OCI-LY3 (cell line): ENCODE measurements around the gene ARHGEF39.

Experiments used
- H2AFZ ChIP-seq: fragments of 200-600, 300-600 bp; shearing (Covaris generic); 2 replicates; pipeline ENCODE4 v1.6.0; 2014; ENCODE audit warnings: antibody characterized with exemption, low read depth, low read length
- H3K27ac ChIP-seq: fragments of 200-600, 300-600 bp; sonication (generic); 2 replicates; pipeline ENCODE4 v1.5.1; 2014; ENCODE audit warnings: mild to moderate bottlenecking, low read length, moderate library complexity, mixed read lengths
- H3K27me3 ChIP-seq: fragments of 200-600, 300-600 bp; sonication (generic); 2 replicates; pipeline ENCODE4 v1.6.1; 2014; ENCODE audit warnings: low read depth, low read length, mixed read lengths
- H3K36me3 ChIP-seq: fragments of 200-600, 300-600 bp; sonication (generic); replicated peaks from 2 replicates; pipeline ENCODE3; 2014; ENCODE audit warnings: low read depth, low read length, mixed read lengths
- H3K4me1 ChIP-seq: fragments of 300-600, 200-600 bp; sonication (generic); 2 replicates; pipeline ENCODE4 v1.6.1; 2014; ENCODE audit warnings: low read length, mixed read lengths
- H3K4me2 ChIP-seq: fragments of 200-600, 300-600 bp; sonication (generic); 2 replicates; pipeline ENCODE4 v1.6.1; 2014; ENCODE audit warnings: low read length, mixed read lengths
- H3K4me3 ChIP-seq: fragments of 300-600, 200-600 bp; sonication (generic); 2 replicates; pipeline ENCODE4 v1.5.1; 2014; ENCODE audit warnings: antibody characterized with exemption, mild to moderate bottlenecking, low read length, moderate library complexity
- H3K79me2 ChIP-seq: fragments of 300-600, 200-600 bp; shearing (Covaris generic); 2 replicates; pipeline ENCODE4 v1.6.1; 2014; ENCODE audit warnings: mild to moderate bottlenecking, low read length, mixed read lengths
- H3K9ac ChIP-seq: fragments of 300-600, 200-600 bp; shearing (Covaris generic); 2 replicates; pipeline ENCODE4 v1.6.0; 2014; ENCODE audit warnings: mild to moderate bottlenecking, low read length, moderate library complexity
- H3K9me3 ChIP-seq: fragments of 200-600, 300-600 bp; shearing (Covaris generic); 2 replicates; pipeline ENCODE4 v1.6.1; 2014; ENCODE audit warnings: low read length, mixed read lengths; ENCODE audit not compliant: insufficient read depth
- H4K20me1 ChIP-seq: fragments of 200-600, 300-600 bp; sonication (generic); 2 replicates; pipeline ENCODE4 v1.6.1; 2016; ENCODE audit warnings: low read length, mixed read lengths; ENCODE audit not compliant: insufficient read depth
- EZH2phosphoT487 ChIP-seq: fragments of 200-600 bp; shearing (Covaris generic); IDR thresholded peaks from 2 replicates; pipeline ENCODE4 v1.6.1; 2018; ENCODE audit warnings: antibody characterized with exemption, mixed run types, low read depth
- TF ChIP-seq, protein P1 (sequence below): fragments of 200-600, 300-600 bp; sonication (generic); IDR thresholded peaks from 2 replicates; pipeline ENCODE4 v1.5.1; 2014; ENCODE audit warnings: antibody characterized with exemption, low read length, low read depth

ARHGEF39 gene

DNA sequence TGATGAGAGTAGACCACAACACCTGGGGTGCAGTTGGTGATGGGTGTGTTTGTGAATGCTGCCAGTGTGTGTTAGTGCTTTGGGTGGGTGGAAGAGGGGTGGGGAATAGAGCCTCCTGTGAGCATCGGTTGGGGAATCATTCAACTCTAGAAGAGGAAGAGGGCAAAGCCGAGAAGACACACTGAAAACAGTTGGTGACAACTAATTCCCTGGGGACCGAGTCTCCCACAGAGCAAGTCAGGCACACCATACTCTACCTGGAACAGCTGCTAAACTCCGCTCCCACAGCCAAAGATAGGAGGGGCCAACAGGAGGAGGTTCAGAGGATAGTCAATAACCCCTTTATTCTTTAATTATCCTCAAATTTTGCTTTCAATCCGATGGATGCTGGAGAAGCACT lies 1.6 kb upstream of the ARHGEF39 start:
- Histone ChIP-seq H3K4me2 (no peak overlapping the region), H3K4me3 (no peak overlapping the region), H3K36me3 (peaks cover 22% of the 10 kb centered on the region), H2AFZ (no peak overlapping the region), H3K9me3 (no peaks in the 10 kb centered on the region), H3K9ac (no peak overlapping the region), H3K4me1 (peaks cover 19% of the 10 kb centered on the region), H3K79me2 (peaks cover 15% of the 10 kb centered on the region), H3K27ac (no peak overlapping the region), H3K27me3 (no peaks in the 10 kb centered on the region), H4K20me1 (no peaks in the 10 kb centered on the region)
- no peak for TF ChIP-seq EZH2phosphoT487
- TF ChIP-seq, protein P1, sequence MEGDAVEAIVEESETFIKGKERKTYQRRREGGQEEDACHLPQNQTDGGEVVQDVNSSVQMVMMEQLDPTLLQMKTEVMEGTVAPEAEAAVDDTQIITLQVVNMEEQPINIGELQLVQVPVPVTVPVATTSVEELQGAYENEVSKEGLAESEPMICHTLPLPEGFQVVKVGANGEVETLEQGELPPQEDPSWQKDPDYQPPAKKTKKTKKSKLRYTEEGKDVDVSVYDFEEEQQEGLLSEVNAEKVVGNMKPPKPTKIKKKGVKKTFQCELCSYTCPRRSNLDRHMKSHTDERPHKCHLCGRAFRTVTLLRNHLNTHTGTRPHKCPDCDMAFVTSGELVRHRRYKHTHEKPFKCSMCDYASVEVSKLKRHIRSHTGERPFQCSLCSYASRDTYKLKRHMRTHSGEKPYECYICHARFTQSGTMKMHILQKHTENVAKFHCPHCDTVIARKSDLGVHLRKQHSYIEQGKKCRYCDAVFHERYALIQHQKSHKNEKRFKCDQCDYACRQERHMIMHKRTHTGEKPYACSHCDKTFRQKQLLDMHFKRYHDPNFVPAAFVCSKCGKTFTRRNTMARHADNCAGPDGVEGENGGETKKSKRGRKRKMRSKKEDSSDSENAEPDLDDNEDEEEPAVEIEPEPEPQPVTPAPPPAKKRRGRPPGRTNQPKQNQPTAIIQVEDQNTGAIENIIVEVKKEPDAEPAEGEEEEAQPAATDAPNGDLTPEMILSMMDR = no peak

DNA sequence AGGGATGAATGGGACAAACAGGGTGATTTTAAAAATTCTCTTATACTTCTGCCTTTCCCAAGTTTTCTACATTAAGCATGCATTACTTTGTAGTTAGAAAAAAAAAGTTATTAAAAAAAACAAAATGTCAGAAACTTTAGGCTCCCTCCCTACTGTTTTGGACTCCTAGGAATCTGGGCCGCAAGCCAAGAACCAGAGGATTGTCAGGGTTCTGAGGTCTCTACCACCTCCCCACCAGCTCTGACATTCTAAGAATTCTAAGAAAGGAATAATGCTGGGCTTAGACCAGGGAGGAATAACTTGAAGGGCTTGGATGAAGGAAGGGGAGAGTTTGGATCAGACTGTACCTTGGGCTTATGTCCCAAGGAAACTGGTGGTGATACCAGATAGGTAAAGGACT lies 1.1 kb upstream of the ARHGEF39 start:
- H4K20me1 ChIP-seq = no peaks in the 10 kb centered on the region
- H3K79me2 ChIP-seq = peaks cover 15% of the 10 kb centered on the region
- no peak overlapping the region for H3K9ac ChIP-seq
- H3K36me3 ChIP-seq = peaks cover 25% of the 10 kb centered on the region
- H3K27me3 ChIP-seq = no peaks in the 10 kb centered on the region
- H3K9me3 ChIP-seq = no peaks in the 10 kb centered on the region
- peak overlapping the region; percentile 10; the same call in 1 of the 2 replicates for H3K4me2 ChIP-seq
- peak overlapping the region; percentile 91; the same call in 1 of the 2 replicates for H3K4me3 ChIP-seq
- peaks cover 19% of the 10 kb centered on the region for H3K4me1 ChIP-seq
- no peak overlapping the region for H2AFZ ChIP-seq
- no peak overlapping the region for H3K27ac ChIP-seq
- no peak for TF ChIP-seq EZH2phosphoT487
- TF ChIP-seq, protein P1 = no peak

DNA sequence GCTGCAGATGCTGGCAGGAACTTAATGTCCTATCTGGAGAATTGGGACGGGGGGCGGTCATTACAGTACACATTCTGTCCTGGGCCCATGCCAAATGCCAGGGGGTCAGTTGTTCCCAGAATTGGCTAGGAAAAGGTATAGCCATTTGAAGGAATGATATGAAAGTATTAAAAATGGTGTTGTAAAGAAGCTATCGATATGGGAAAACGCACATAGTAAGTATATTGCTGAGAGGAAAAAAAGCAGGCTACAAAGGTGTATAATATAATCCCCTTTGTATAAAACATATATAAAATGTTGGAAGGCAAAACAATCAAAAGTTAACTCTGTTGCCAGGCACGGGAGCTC lies 450 bp upstream of the ARHGEF39 start:
- TF ChIP-seq, protein P1 = no peak
- no peak for TF ChIP-seq EZH2phosphoT487
- Histone ChIP-seq H3K4me2 (peak overlapping the region; percentile 96), H3K9me3 (no peaks in the 10 kb centered on the region), H3K9ac (peak overlapping the region; percentile 95), H3K36me3 (peaks cover 31% of the 10 kb centered on the region), H3K27ac (no peak overlapping the region), H4K20me1 (no peaks in the 10 kb centered on the region), H3K27me3 (no peaks in the 10 kb centered on the region), H3K4me1 (peaks cover 19% of the 10 kb centered on the region), H3K79me2 (peaks cover 15% of the 10 kb centered on the region), H3K4me3 (peak overlapping the region; percentile 91), H2AFZ (peak overlapping the region; percentile 75)

DNA sequence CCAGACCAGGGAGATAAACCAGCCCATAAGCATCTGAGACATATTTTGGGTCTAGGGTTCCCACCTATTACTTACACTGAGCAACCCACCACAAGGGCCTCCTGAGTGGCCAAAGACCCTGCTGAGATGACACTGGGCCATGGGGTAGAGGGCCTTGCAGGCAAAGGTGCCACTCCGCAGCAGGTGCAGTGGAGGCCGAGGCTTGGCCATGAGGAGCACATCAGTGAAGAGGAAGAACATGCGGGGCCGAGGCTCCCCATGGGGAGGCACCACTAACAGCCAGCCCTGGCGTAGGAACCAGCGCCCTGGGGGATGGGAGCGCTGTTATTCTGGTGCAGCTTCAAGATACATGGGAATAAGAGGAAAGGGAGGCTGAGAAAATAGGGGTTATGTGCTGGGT lies 2.6 kb downstream of the ARHGEF39 start:
- Histone ChIP-seq H3K9ac (no peak overlapping the region), H2AFZ (no peak overlapping the region), H3K9me3 (no peaks in the 10 kb centered on the region), H4K20me1 (no peaks in the 10 kb centered on the region), H3K36me3 (peaks cover 34% of the 10 kb centered on the region), H3K4me2 (no peak overlapping the region), H3K27me3 (no peaks in the 10 kb centered on the region), H3K4me3 (no peak overlapping the region), H3K4me1 (peaks cover 29% of the 10 kb centered on the region), H3K27ac (no peak overlapping the region), H3K79me2 (peaks cover 25% of the 10 kb centered on the region)
- TF ChIP-seq, protein P1 = no peak
